HEK293T (cell line): Measurements from ENCODE around the gene DDX3X.

Experiments used
- BHLHE40 ChIP-seq: fragments of 450-650 bp; IDR thresholded peaks from 2 replicates; pipeline ENCODE4 v1.6.1; 2016; ENCODE audit warnings: mild to moderate bottlenecking, moderate library complexity, borderline replicate concordance
- CTBP1 ChIP-seq: fragments of 450-650 bp; IDR thresholded peaks from 2 replicates; pipeline ENCODE4 v1.6.1; 2016; ENCODE audit warnings: borderline replicate concordance
- ELF4 ChIP-seq: fragments of 450-650 bp; IDR thresholded peaks from 2 replicates; pipeline ENCODE4 v1.6.1; 2017; ENCODE audit warnings: antibody characterized with exemption
- FOXA1 ChIP-seq: fragments of 450-650 bp; IDR thresholded peaks from 2 replicates; pipeline ENCODE4 v1.6.1; 2016; ENCODE audit warnings: mild to moderate bottlenecking
- FOXM1 ChIP-seq: fragments of 450-650 bp; IDR thresholded peaks from 2 replicates; pipeline ENCODE4 v1.6.1; 2017; ENCODE audit warnings: mild to moderate bottlenecking, borderline replicate concordance
- L3MBTL2 ChIP-seq: fragments of 450-650 bp; conservative IDR thresholded peaks from 2 replicates; pipeline ENCODE4 v1.6.1; 2016; ENCODE audit warnings: mild to moderate bottlenecking
- NFRKB ChIP-seq: fragments of 450-650 bp; IDR thresholded peaks from 2 replicates; pipeline ENCODE4 v1.6.1; 2016; ENCODE audit warnings: mild to moderate bottlenecking, moderate library complexity
- PKNOX1 ChIP-seq: fragments of 450-650 bp; IDR thresholded peaks from 2 replicates; pipeline ENCODE4 v1.6.1; 2016
- SP1 ChIP-seq: fragments of 450-650 bp; IDR thresholded peaks from 2 replicates; pipeline ENCODE4 v1.6.1; 2017
- SUZ12 ChIP-seq: fragments of 450-650 bp; IDR thresholded peaks from 2 replicates; pipeline ENCODE4 v1.6.1; 2016; ENCODE audit warnings: mild to moderate bottlenecking
- TARDBP ChIP-seq: fragments of 450-650 bp; IDR thresholded peaks from 2 replicates; pipeline ENCODE4 v1.6.1; 2016

GRCh38 chrX:41384051-41384705, 50.2 kb downstream of the DDX3X start:
- TF ChIP-seq CTBP1 (no peak), FOXA1 (no peak), NFRKB (no peak), SP1 (no peak), SUZ12 (no peak), L3MBTL2 (no peak), BHLHE40 (no peak), FOXM1 (no peak), TARDBP (no peak), ELF4 (no peak), PKNOX1 (no peak)
